Measurements from ENCODE around the gene NHERF1.

The NHERF1 gene

DNA sequence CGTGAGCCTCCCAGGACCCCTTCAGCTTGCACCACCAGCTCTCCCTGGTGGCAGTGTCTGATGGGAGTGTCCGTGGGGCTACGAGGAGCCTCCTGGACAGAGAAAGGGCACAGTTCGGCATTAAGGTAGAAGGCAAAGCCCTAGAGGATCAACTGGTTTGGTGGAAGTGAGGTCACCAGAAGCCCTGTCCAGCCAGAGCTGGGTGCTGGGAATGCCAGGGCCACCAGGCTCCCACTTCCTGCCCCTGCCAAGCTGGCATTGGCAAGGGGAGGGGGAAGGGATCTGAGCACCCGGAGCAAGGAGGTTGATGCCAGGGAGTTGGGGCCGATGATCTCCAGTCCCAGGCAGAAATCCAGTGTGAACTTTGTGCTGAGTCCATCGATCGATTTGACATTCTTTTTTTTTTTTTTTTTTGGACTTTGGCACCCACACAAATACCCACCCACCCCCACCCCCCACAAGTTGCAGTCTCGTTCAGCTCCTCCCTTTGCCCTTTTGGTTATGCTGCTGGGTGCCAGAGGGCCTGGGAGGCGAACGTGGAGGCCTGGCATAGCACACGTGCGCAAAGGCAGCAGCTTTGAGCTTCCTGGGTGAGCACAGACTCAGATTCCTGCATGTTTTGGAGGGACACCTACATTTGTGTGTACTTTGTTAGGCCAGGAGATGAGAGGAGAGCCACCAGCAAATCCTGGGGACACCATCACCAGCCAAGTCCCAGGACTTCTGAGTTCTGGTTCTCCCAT, 2.1 kb downstream of the NHERF1 start:
- no peak for DNase-seq

GRCh38 chr17:74752415-74752814, 4.0 kb downstream of the NHERF1 start:
- DNase-seq: no peak

DNA sequence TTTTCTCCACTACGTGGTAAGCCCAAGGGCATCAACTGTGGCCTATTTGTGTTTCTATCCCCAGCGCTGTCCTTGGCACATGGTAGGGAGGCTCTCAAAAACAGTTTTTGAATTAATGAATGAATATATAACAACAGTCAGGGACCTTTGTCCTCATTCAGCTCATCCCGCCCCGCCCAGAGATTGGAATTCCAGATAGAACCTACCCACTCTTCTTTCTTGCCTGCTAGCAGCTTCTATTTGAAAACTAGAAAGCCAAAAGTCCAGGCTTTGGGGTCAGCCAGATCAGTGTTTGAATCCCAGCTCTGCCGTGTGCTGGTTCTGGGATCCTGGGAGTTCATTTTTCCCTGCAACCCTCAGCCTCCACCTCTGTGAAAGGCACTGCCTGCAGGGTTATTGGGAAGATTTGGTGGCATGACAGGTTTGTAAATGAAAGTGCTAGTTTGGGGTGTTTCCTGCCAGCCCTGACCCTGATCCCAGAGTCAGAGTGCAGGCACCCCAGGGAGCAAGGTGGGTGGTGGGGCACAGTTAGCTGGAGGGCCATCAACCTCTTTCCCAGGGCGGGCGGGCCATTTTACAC, 4.5 kb downstream of the NHERF1 start:
- no peak for DNase-seq

DNA sequence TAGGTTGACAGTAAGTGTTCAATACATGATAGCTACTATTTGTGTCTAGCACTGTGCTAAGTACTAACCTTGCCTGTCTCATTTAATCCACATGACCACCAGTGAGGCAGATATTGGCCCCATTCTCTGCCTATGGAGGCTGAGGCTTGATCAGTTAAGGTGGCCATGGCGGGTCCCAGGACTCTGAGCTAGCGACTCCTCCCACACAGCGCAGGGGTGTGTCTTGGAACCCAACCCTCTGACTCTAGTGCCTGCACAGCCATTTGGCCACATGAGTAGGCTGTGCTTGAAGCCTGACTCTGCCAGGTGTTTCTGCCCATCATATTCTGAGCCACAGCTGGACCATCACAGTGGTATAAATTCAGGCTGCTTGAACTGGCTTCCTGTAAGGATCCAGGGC, 6.4 kb downstream of the NHERF1 start:
- no peak for DNase-seq

DNA sequence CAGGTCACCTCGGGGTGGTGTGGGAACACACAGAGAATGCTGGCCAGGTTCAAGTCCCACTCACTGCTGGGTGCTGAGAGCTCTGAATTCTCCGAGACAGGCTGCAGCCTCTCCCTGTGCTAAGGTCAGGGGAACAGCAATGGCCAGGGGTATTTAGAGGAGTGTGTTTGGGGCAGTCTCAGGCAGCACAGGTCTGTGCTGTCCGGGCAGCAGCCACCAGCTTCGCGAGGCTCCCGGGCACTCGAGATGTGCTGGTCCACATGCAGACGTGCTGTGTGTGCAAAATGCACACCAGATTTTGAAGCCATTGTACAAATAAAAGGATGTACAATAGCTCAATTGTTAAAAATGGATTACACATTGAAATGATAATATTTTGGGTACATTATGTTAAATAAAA, 7.1 kb downstream of the NHERF1 start:
- no peak for DNase-seq

GRCh38 chr17:74756891-74757290, 8.5 kb downstream of the NHERF1 start:
- no peak for DNase-seq

- no peak for DNase-seq
These were observed 9.1 kb downstream of the NHERF1 start for GRCh38 chr17:74757502-74757901.

- no peak for DNase-seq
These were observed 9.8 kb downstream of the NHERF1 start for GRCh38 chr17:74757931-74758847.

DNA sequence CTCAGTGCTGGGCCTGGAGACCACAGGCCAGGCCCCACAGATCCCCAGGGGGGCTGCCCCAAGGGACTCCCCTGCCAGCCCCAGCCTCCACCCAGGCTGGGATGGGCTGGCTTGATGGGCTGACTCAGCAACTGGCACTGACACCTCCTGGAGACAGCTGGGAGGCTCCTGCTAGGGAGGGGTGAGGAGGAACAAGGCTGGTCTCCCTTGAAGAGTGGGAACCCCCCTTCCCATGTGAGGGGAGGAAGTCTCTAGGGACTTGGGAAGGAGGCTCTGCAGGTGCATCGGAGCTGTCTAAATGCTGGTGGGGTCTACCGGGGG, 10.4 kb downstream of the NHERF1 start:
- no peak for DNase-seq

DNA sequence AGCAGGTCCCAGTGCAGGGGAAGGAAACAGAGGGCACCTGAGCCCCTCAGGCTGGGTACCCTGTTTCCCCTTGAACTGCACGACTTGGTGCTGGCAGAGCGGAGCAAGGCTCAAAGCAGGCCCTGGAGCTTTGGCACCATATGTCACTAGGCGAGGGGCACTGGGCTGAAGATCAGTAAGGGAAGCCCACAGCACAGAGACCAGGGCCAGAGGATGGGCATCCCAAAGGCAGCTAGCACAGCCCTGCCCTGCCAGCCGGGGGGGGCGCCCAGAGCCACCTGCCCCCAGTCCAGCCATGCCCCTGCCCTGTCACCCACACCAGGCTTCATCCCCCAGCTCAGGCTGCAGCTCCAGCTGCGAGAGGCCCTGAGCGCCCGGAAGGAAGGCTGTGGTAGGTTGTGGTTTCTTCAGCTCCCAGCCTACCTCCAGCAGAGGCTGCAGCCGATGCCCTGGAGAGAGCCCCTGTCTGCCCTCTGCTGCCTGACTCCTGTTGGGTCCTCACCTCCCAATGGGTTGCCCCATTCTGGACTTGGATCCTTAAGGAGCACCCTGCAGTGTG, 10.9 kb downstream of the NHERF1 start:
- DNase-seq: no peak

DNA sequence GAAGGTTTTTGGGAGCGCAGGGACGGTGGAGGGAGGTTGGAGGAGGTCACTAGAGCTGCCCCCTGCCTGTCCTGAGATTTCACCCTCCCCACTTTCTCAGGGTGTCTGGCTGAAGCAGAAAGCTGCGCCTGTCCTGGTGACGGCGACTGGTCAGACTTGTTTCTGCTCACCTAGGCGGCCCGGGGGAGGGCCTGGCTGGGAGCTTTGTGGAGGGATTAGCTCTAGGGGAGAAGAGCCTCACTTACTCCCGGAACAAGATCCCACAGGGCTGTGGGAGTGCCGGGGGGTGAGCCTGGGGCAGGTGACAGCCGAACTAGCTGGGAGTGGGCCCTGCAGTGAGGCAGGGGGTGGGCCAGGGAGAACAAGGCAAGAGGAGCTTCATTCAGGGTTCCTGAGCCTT, 11.5 kb downstream of the NHERF1 start:
- no peak for DNase-seq

GRCh38 chr17:74760404-74761105, 12.1 kb downstream of the NHERF1 start:
- DNase-seq: no peak

- DNase-seq: no peak
These were observed 13.0 kb downstream of the NHERF1 start for GRCh38 chr17:74761419-74761818.

- DNase-seq: no peak
These were observed 13.5 kb downstream of the NHERF1 start for GRCh38 chr17:74761931-74762330.

GRCh38 chr17:74763565-74764387, 15.3 kb downstream of the NHERF1 start:
- no peak for DNase-seq

- DNase-seq: no peak
These were observed 16.4 kb downstream of the NHERF1 start for GRCh38 chr17:74764751-74765286.

- DNase-seq: no peak
These were observed 18.0 kb downstream of the NHERF1 start for GRCh38 chr17:74766413-74766812.

DNA sequence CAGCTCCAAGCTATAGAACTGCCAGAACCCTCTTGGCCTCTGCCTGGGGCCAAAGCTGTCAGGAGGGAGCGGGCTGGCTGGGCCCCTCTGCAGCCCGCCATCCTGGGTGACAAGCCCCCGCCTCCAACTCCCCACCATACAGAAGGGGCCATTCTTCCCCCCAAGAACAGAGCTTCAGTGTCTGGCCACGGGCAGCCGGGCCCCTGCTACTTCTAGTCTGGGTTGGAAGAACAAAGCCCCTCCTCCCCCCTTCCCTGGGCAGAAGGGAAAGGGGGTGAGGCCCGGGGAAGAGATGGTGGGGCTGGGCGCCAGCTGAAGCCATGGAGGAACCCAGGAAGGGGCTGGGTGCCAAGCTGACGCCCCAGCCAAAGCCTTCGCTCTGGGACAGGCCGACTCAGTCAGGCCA, 18.7 kb downstream of the NHERF1 start:
- DNase-seq: no peak

DNA sequence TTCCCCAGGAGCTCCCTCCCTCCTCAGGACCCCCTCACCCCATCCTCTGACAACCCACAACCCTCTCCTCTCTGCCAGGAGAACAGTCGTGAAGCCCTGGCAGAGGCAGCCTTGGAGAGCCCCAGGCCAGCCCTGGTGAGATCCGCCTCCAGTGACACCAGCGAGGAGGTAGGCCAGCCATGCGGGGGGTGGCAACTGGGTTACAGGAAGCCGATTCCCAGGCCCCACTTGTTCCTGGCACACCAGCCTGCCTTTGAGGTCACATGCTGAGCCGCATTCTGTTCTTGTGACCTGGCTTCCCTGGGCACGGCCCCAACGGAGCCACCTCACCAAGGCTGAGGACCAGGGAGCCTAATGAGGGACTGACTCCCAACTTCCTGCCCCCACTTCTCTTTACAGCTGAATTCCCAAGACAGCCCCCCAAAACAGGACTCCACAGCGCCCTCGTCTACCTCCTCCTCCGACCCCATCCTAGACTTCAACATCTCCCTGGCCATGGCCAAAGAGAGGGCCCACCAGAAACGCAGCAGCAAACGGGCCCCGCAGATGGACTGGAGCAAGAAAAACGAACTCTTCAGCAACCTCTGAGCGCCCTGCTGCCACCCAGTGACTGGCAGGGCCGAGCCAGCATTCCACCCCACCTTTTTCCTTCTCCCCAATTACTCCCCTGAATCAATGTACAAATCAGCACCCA, 19.8 kb downstream of the NHERF1 start:
- peak; percentile 48 for DNase-seq

DNA sequence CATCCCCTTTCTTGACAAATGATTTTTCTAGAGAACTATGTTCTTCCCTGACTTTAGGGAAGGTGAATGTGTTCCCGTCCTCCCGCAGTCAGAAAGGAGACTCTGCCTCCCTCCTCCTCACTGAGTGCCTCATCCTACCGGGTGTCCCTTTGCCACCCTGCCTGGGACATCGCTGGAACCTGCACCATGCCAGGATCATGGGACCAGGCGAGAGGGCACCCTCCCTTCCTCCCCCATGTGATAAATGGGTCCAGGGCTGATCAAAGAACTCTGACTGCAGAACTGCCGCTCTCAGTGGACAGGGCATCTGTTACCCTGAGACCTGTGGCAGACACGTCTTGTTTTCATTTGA, 20.3 kb downstream of the NHERF1 start:
- no peak for DNase-seq

GRCh38 chr17:74769266-74769855, 20.9 kb downstream of the NHERF1 start:
- no peak for DNase-seq
